ENCODE results near the gene HOXA10.

Gene HOXA10

GRCh38 chr7:27209933-27210440 lies 35.9 kb upstream of the HOXA10 start:
- no peak for DNase-seq
- peaks cover 19 to 30% of the 10 kb centered on the region in 2 donors for H3K4me1 Mint-ChIP-seq
- peak overlapping the region in 1 of 2 donors; percentile 74 for H3K4me3 Mint-ChIP-seq
- ATAC-seq (replicated peaks): no peak
- no peak overlapping the region for H3K27ac Mint-ChIP-seq
- H3K27me3 Mint-ChIP-seq: peaks cover 79 to 98% of the 10 kb centered on the region in 2 donors
- no peaks in the 10 kb centered on the region for H3K9me3 Mint-ChIP-seq
- peaks cover 0 to 2% of the 10 kb centered on the region in 2 donors for H3K36me3 Mint-ChIP-seq

DNA sequence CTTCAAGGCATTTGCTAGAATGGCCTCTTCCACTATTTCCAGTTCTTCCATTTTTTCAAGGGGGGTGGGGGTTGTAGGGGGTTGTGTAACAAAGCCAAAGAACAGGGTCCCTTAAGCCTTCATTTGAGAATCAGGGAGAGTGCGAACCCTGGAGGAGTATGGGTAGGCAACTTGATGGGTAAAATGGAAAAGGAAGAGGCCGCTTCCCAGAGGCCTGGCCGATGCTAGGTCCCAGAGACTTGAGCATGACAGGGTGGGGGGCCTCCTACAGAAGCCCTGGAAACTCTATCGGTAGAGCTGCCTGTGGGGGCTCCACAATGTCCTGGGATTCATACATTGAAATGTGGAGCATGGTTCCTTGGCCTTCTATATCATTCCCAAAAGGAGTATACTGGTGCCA lies 34.9 kb upstream of the HOXA10 start:
- H3K27ac Mint-ChIP-seq: no peak overlapping the region
- no peak for DNase-seq
- H3K4me3 Mint-ChIP-seq: no peak overlapping the region
- peaks cover 0 to 2% of the 10 kb centered on the region in 2 donors for H3K36me3 Mint-ChIP-seq
- peaks cover 82 to 98% of the 10 kb centered on the region in 2 donors for H3K27me3 Mint-ChIP-seq
- peaks cover 26 to 36% of the 10 kb centered on the region in 2 donors for H3K4me1 Mint-ChIP-seq
- ATAC-seq (replicated peaks): no peak
- H3K9me3 Mint-ChIP-seq: no peaks in the 10 kb centered on the region

DNA sequence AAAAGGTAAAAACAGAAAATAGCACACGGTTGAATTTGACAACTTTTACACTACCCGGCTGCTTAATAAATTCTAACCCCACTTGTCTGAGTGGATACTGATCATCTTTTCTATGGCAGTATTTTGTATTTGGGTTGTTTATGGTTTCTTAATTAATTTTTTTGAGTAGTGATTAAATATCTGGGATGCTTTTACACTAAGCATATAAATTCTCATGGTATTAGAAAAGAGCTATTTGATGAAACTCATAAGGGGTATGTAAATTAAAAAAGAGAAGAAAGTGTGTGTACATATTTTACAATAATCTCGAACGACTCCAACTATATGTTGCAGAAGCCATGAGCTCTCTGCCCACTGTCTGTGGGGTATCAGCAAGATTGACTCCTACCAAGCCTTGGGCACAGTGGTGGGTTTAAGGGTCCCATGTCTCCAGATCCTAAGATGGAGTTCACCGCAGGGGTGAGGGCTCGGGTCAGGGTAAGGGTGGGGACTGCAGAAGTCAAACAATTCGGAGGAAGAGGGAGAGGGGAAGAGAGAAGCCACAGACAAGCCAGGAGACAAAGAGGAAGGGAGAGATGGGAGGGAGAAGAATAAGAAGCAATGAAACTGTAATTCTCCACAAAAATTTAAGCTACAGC lies 33.3 kb upstream of the HOXA10 start:
- ATAC-seq (replicated peaks): no peak
- no peaks in the 10 kb centered on the region for H3K9me3 Mint-ChIP-seq
- peaks cover 25 to 32% of the 10 kb centered on the region in 2 donors for H3K4me1 Mint-ChIP-seq
- no peak overlapping the region for H3K27ac Mint-ChIP-seq
- H3K27me3 Mint-ChIP-seq: peaks cover 87 to 98% of the 10 kb centered on the region in 2 donors
- H3K4me3 Mint-ChIP-seq: no peak overlapping the region
- peaks cover 0 to 2% of the 10 kb centered on the region in 2 donors for H3K36me3 Mint-ChIP-seq
- DNase-seq: no peak

DNA sequence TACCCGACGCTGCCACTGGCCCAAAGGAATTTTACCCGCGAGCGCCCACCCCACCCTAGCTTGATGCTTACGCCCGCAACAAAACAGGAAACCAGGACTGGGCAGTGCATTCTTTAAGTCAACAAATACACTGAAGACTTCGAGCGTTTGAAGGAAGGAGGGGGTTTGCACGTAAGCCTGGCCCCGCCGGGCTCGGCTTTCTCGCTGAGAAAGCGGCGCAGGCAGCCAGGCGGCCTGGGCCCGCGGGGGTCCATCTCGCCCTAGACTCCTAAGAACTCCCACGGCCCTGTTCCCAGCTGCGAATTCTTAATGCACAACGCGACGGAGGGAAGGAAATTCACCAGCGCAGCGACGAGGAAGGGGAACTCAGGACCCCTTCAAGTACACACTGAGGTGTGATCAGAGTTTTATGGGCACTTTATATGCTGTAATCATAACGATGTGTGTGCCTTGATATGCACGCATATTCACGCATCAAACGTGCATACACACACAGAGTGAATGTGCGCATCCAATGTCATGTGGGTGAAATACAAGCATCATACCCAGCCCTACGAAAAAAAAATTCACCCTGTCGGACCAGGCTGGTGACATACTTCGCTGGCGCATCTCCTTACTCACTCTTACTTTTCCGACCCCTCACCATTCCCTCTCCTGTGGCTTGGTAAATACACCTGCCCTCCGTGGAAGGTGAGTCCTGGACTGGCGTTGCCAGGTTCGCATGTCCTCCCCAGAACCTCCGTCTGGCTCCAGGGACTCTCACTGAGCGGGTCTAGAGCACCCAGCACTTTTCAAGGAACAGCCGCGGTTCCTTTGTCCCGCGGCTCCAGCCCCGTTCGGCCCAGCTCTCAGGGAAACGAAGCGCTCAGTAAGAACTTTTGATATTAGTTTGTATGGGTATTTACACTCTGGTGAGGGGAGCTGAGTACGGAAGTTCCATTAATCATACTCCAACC lies 31.5 kb upstream of the HOXA10 start:
- Mint-ChIP-seq H3K27ac (peak overlapping the region; percentile 72), H3K4me3 (peak overlapping the region; percentile 22 to 48), H3K4me1 (peaks cover 37 to 48% of the 10 kb centered on the region in 2 donors), H3K9me3 (no peaks in the 10 kb centered on the region), H3K27me3 (peaks cover 90 to 98% of the 10 kb centered on the region in 2 donors), H3K36me3 (peaks cover 0 to 2% of the 10 kb centered on the region in 2 donors)
- DNase-seq: no peak
- no peak for ATAC-seq (replicated peaks)

DNA sequence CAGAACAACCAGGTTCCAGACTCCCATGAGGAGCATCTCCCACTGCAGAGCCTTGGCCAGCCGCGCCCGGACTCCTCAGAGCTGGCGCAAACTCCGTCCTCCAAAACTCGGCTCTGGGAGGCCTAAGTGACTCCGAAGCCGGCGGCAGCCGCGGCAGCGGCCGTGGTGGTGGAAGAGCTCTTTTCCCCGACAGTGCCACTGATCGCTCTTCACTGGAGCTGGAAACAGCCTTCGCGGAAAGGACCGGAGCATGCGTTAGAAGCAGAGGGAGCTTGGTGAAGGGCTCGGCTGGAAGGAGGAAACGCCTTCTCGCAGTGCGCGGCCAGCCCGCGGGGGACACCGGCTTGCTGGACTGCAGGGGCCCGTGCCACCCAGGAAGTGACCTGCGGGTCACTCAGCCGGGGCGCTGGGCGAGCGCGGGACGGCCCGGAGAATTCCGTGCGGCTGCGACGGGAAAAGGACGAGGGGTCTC lies 30.8 kb upstream of the HOXA10 start:
- Mint-ChIP-seq H3K36me3 (peaks cover 0 to 2% of the 10 kb centered on the region in 2 donors), H3K4me3 (peak overlapping the region in 1 of 2 donors; percentile 30), H3K27me3 (peaks cover 90 to 98% of the 10 kb centered on the region in 2 donors), H3K4me1 (peaks cover 36 to 48% of the 10 kb centered on the region in 2 donors), H3K9me3 (no peaks in the 10 kb centered on the region), H3K27ac (peak overlapping the region; percentile 57)
- no peak for ATAC-seq (replicated peaks)
- no peak for DNase-seq

- Mint-ChIP-seq H3K4me3 (no peak overlapping the region), H3K4me1 (peaks cover 37 to 50% of the 10 kb centered on the region in 2 donors), H3K27me3 (peaks cover 87 to 95% of the 10 kb centered on the region in 2 donors), H3K36me3 (peaks cover 0 to 5% of the 10 kb centered on the region in 2 donors), H3K27ac (peak overlapping the region; percentile 33), H3K9me3 (no peaks in the 10 kb centered on the region)
- DNase-seq (no peak), ATAC-seq (replicated peaks) (no peak)
Observed at GRCh38 chr7:27203964-27204594, 30.0 kb upstream of the HOXA10 start.

DNA sequence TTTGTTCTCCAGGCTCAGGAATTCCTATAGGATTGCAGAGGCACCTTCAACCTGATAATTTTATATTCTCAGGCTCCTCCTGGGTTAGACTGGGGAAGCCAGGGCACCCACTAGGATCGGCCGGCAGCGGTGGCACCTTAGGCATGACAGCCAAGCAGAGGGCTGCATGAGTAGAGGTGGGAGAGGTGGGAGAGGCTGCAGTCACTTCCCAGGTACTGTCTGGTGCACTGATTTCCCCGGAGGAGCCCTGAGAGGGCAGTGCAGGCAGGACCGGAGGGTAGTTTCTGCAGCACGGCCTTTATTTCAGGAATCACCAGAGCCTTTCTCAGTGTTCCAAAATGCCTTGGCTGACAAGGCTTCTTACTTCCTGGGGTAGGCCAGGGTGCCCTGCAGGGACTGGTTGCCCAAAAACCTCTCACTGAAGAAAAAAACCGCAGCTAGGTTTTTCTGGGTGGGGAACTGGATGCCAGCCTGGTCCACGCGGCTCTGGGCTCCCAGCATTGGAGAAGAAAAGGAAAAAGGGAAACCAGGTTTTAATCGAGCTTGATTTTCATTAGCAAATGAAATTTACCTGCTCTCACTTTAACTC lies 29.3 kb upstream of the HOXA10 start:
- Mint-ChIP-seq H3K4me1 (peaks cover 40 to 55% of the 10 kb centered on the region in 2 donors), H3K36me3 (peaks cover 0 to 5% of the 10 kb centered on the region in 2 donors), H3K4me3 (no peak overlapping the region), H3K27me3 (peaks cover 87 to 95% of the 10 kb centered on the region in 2 donors), H3K27ac (no peak overlapping the region), H3K9me3 (no peaks in the 10 kb centered on the region)
- DNase-seq (no peak), ATAC-seq (replicated peaks) (no peak)

- H3K9me3 Mint-ChIP-seq: no peaks in the 10 kb centered on the region
- no peak overlapping the region for H3K4me3 Mint-ChIP-seq
- no peak for ATAC-seq (replicated peaks)
- H3K4me1 Mint-ChIP-seq: peaks cover 42 to 60% of the 10 kb centered on the region in 2 donors
- no peak overlapping the region for H3K27ac Mint-ChIP-seq
- peaks cover 87 to 95% of the 10 kb centered on the region in 2 donors for H3K27me3 Mint-ChIP-seq
- peaks cover 0 to 5% of the 10 kb centered on the region in 2 donors for H3K36me3 Mint-ChIP-seq
- DNase-seq: no peak
Observed at GRCh38 chr7:27202862-27203134, 28.7 kb upstream of the HOXA10 start.

- Mint-ChIP-seq H3K4me3 (peak overlapping the region in 1 of 2 donors; percentile 51), H3K27ac (peak overlapping the region; percentile 9), H3K27me3 (peaks cover 87 to 95% of the 10 kb centered on the region in 2 donors), H3K4me1 (peaks cover 42 to 60% of the 10 kb centered on the region in 2 donors), H3K36me3 (peaks cover 0 to 5% of the 10 kb centered on the region in 2 donors), H3K9me3 (no peaks in the 10 kb centered on the region)
- no peak for ATAC-seq (replicated peaks)
- DNase-seq: no peak
Observed at GRCh38 chr7:27202018-27202861, 28.1 kb upstream of the HOXA10 start.

DNA sequence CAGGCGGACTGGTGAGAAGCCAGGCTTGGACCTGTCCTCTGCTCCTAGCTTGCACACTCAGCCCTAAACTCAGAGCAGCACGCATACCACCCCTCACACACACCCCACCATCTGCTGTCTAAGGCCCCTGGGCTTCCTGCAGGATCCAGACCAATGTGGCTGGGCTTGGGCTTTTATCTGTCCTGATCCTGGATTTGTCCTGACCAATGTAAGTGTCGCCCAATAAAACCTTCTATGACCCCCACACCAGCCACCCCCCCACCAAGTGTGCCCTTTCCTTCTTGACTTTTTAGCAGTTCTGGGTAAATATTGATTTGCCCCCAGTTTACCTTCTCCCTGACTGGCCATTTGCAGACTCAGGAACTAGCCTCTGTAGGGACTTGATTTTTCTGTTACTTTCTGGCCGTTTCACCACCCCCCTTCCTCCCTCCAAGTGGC lies 27.5 kb upstream of the HOXA10 start:
- Mint-ChIP-seq H3K9me3 (no peaks in the 10 kb centered on the region), H3K36me3 (peaks cover 0 to 5% of the 10 kb centered on the region in 2 donors), H3K4me1 (peaks cover 42 to 60% of the 10 kb centered on the region in 2 donors), H3K27me3 (peaks cover 87 to 91% of the 10 kb centered on the region in 2 donors), H3K4me3 (peak overlapping the region; percentile 88 to 89), H3K27ac (peak overlapping the region; percentile 9)
- DNase-seq (no peak), ATAC-seq (replicated peaks) (no peak)

DNA sequence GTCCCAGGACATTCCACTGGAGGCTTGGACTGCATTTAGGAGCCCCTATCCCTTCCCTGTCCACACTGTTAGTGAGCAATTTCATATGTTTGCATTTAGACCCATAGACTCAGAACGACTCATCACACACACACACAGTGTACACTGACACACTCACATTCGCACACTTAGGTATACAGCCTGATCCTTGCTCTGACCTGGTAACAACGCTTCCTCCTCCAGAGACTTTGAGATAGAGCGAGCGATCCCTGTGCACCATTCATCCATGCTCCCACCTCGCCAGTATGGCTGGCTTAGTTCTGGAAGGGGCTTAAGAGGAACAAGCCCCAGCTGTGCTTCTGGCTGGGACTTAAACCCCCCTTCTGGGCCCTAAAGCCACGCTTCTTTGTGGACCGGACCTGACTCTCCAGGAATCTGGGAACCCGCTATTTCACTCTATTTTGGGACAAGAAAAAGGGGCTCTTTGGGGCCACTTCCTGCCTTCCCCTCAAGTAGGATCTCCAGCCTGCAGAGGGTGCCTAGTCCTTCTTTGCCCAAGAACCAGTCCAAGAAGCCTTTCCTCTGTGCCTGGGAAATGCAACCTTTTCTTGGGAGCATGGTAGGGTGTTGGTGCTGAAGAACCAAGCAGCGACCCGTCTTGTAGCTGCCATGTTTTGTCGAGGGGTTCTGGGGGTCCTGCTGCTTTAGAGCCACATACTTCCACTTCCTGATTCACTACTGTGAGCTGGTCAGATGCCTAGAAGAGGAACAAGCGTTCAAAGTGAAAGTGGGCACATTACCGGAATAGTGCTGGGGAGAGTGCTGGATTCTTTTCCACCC lies 26.9 kb upstream of the HOXA10 start:
- H3K27me3 Mint-ChIP-seq: peaks cover 84 to 86% of the 10 kb centered on the region in 2 donors
- peak; percentile 63 to 71 for ATAC-seq (replicated peaks)
- peaks cover 0 to 5% of the 10 kb centered on the region in 2 donors for H3K36me3 Mint-ChIP-seq
- peak overlapping the region; percentile 88 to 89 for H3K4me3 Mint-ChIP-seq
- DNase-seq: no peak
- H3K9me3 Mint-ChIP-seq: no peaks in the 10 kb centered on the region
- H3K4me1 Mint-ChIP-seq: peaks cover 40 to 63% of the 10 kb centered on the region in 2 donors
- H3K27ac Mint-ChIP-seq: peak overlapping the region; percentile 79

Data from stimulated activated naive B cell treated with anti-CD40 and anti-IgM and Interleukin-4, amounts not matched to agents 10 μg/mL and 1 μg/mL and 100 μg/mL, for 72 hours (primary cell).